GM21360 (cell line): ENCODE measurements around the gene AFF1.
A peak's percentile ranks its signal among the peaks of the same experiment; 100 is the strongest.

Source experiments
- ATAC-seq: cut with Tn5 transposase; IDR thresholded peaks from one replicate; pipeline ENCODE4 v1.9.1; 2021; ENCODE audit warnings: mild to moderate bottlenecking, moderate library complexity; ENCODE audit not compliant: unreplicated experiment

AFF1 gene

DNA sequence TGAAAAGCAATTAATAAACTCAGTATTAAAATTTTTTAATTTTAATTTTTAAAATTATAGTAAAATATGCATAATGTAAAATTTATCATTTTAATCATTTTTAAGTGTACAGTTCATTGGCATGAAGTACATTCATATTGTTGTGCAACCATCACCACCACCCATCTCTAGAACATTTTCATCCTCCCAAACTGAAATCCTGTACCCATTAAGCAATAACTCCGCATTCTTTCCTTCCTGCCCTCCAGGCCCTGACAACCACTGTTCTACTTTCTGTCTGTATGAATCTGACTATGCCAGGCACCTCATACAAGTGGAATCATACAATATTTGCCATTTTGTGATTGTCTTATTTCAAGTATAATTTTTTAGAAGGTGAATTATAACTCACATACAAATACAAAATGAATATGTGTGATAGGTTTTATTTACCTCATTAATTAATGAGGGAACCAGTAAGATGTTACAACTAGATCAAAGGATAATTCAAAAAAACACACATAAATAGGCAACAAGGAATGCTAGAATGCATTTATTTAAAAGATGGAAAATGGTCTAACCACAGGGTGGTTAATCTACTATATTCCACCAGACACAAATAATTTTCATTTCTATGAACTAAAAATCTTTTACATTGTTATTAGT lies 13.1 kb upstream of the AFF1 start:
- ATAC-seq: no peak

DNA sequence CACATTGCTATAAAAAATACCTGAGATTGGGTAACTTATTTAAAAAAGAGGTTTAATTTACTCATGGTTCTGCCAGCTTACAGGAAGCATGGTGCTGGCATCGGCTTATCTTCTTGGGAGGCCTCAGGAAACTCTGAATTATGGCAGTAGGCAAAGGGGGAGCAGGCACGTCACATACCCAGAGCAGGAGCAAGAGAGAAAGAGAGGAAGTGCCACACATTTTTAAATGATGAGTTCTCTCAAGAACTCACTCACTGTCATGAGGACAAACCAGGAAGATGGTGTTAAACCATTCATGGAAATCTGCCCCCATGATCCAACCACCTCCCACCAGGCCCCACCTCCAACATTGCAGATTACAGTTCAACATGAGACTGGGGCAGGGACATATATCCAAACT lies 10.0 kb upstream of the AFF1 start:
- no peak for ATAC-seq

DNA sequence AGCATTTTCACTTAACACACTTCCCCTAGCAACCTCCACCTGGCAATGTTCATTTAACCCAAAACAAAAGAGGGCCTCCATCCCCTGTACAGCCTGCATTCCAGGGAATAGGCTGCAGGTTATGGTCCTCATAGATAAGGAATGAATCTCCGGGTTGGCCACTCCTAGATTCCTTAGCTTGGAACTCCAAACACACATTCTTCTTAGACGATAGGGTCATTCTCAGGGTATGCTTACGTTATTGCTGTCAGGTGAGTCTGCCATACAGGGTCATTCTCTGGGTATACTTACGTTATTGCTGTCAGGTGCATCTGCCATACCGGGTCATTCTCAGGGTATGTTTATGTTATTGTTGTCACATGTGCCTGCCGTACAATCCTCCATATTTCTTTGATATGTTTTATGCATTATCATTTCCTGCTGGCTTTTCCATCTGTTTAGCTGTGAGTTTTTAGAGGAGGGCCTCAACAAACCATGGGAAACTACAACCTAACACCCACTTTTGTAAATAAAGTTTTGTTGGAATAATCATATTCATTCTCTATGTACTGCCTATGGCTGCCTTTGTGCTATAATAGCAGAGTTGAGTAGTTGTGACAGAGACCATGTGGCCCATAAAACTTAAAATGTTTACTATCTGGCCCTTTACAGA lies 8.2 kb upstream of the AFF1 start:
- ATAC-seq: no peak

GRCh38 chr4:86927843-86928395 lies 6.9 kb upstream of the AFF1 start:
- no peak for ATAC-seq

DNA sequence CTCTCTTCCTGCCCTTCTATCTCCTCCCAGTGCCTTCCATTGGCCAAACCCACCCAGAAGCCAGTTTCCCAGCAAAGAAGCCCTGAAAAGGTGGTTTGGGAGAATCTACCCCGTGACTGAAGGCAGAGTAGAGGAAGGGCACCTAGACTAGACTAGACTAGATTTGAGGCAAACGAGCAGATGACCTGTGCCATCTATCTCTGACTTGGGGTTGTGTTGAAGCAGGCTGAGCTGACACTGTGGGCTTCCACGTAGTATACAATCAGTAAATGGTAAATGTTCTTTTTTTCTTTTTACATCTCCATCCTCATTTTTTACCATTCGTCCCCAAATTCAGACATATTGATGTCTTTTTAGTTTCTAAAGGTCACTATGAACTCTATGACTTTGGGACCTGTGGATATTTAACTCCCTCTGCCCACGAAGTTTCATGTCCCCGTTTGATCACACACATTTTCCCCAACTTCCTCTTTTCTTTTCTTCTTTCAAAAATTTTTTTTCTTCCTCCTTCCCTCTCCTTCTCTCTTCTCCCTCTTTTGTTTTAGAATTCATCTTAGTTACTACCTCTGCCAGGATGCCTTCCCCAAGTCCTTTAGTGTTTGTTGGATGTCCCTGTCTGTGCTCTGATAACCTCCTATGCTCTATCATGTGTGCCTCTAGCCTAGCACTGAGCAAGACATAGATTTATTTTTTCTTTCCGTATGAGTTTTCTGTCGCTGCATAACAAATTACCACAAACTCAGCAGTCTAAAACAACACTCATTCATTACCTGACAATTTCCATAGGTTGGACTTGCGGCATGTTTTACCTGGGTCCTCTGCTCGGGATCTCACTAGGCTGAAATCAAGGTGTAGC lies 6.2 kb upstream of the AFF1 start:
- no peak for ATAC-seq

DNA sequence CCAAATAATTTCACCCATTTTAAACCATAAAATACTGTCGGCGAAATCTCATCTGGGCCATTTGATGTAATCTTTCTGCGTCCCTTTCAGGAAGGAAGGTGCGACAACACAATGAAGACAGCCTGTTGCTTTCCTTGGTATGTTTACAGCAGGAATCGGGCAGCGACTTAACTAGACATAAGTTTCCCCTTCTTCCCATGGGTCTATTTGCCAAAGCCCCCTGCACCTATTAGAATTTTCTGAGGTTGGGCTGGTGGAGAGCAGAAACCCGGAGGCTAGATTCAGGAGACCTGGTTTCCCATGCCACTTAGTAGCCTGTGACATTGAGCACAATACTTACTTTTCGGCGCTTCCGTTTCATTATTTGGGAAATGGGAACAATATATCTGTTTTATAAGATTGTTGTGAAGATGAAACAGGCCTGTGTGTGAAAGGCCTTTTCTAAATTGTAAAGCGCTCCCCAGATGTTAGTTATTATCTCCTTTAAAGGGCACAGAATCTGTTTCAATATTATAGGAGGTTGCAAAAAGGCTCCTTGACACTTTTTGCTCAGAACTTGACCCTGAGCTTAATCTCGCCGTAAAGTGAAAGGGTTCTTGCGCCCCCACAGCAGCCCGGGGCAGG lies 552 bp upstream of the AFF1 start:
- ATAC-seq: no peak

- no peak for ATAC-seq
Observed at GRCh38 chr4:86935566-86935852, 698 bp downstream of the AFF1 start.

- ATAC-seq: peak; percentile 23
Observed at GRCh38 chr4:86935853-86936733, 1.3 kb downstream of the AFF1 start.

- ATAC-seq: no peak
Observed at GRCh38 chr4:86938771-86939520, 4.1 kb downstream of the AFF1 start.

DNA sequence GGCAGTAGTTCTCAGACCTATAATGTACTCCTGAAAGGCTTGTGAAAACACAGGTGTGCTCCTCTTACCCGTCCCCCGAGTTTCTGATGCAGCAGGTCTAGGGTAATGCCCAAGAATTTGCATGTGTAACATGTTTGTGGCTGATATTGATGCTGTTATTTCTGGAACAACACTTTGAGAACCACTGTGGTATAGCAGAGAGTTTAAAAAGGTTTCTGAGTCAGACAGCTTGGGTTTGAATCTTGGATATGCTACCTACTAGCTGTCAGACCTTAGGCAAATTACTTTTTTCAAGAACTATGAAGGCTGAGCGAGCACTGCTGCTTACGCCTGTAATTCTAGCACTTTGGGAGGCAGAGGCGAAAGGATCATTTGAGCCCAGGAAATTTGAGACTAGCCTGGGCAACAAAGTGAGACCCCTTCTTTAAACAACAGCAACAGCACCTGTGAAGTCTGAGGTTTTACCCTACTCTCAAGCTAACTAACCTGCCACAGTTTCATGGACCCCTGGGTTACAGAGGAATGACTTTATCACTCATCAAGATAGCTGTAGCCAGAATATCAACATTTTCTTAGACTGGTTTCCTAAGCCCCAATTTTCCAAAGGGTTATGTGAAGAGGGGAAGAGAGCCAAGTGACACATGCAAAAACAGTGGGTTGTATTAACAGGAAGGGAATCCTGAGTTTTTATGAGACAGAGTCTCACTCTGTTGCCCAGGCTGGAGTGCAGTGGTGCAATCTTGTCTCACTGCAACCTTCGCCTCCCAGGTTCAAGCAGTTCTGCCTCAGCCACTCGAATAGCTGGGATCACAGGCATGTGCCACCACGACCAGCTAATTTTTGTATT lies 5.1 kb downstream of the AFF1 start:
- ATAC-seq: peak; percentile 61

DNA sequence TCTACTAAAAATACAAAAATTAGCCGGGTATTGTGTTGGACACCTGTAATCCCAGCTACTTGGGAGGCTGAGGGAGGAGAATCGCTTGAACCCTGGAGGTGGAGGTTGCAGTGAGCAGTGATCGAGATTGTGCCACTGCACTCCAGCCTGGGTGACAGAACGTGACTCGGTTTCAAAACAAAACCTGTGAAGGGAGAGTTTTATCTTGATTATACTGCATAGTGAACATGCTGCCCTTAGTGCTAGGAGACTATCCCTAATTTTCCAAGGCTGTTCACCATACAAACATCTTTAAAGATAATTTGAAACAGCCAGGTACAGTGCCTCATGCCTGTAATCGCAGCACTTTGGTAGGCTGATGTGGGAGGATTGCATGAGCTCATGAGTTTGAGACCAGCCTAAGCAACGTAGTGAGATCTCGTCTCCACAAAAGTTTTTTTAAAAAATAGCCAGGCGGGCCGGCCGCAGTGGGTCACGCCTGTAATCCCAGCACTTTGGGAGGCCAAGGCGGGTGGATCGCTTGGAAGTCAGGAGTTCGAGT lies 6.2 kb downstream of the AFF1 start:
- no peak for ATAC-seq

- no peak for ATAC-seq
Observed at GRCh38 chr4:86942185-86942666, 7.4 kb downstream of the AFF1 start.

GRCh38 chr4:86944964-86945781 lies 10.4 kb downstream of the AFF1 start:
- no peak for ATAC-seq

DNA sequence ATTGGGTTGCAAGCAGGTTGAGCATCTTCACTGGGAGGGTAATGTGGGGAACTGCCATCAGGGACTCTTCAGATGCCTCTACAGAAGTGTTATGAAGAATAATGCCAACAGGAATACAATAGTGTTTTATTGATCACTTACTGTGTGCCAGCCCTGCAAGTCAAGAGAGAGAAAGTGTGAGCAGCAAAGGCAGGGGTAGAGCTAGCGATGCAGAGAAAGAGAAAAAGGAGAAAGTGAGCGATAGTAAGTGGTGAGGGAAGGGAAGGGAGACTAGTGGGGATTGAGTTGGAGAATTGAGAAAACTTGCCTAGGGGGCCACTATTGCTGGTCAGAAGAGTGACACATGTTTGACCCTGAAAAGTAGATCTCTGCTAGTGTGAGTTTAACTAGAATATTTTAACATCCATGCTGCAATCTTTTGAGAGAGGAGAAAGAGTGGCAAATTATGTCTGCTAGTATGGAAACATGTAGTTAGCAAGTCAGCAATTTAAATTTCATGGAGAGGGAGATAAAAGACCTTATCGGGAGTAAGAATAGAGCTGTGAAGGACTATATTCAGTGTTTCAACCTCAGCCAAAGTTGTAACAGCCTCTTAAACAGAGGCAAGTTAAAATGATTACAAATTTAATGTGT lies 12.2 kb downstream of the AFF1 start:
- ATAC-seq: no peak

DNA sequence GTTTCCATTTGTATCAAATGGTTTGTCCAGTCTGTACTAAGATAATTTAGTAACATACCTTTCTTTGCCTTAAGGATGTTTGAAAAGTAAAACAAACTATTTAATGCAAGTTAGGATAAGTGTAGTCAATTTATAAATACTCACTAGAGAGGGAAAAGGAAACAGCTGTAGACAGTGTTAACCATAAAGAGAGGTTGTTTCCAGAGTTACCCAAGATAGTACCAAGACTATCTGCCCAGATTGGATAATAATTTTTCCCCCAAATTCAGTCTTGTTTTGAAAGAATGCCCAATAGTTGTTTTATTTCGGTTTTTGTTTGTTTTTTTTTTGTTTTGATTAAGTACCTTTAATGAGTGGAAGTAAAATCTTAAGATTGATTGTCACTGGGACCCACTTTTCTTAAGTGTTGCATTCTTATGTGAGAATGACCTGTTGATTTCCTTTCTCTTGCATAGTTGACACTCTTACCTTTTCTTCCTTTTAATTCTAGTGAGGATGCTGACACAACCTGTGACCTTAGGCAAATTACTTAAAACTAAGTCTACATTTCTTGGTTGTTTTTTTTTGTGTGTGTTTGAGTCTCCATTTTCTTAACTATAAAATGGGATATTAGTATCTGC lies 12.8 kb downstream of the AFF1 start:
- no peak for ATAC-seq

GRCh38 chr4:86948276-86948675 lies 13.5 kb downstream of the AFF1 start:
- no peak for ATAC-seq
